GM23338 (cell line): ENCODE data around the gene SRRM2. TPM values are rescaled to one million over a fixed set of nuclear protein-coding genes. Genes with fewer than 3 reads are reported as not detected.

Experiments
- ATAC-seq: fragments of 200-7000 bp; cut with Tn5 transposase; 3 replicates; pipeline ENCODE4 v1.9.1; 2020
- DNase-seq: peaks from one replicate; pipeline ENCODE4 v3.0.0-alpha.2; 2015; ENCODE audit warnings: low spot score
- H2AFZ ChIP-seq: fragments of 200-600 bp; sonication (generic); 2 replicates; pipeline ENCODE4 v1.8.0; 2016; ENCODE audit warnings: antibody characterized with exemption, mild to moderate bottlenecking, moderate library complexity
- H3F3A ChIP-seq: fragments of 200-600 bp; sonication (generic); replicated peaks from 2 replicates; pipeline ENCODE4 v1.8.0; 2017; ENCODE audit warnings: antibody characterized with exemption, mixed run types, low read depth
- H3K27ac ChIP-seq: fragments of 200-600 bp; sonication (generic); 2 replicates; pipeline ENCODE4 v1.6.1; 2016; ENCODE audit warnings: low read depth
- H3K27me3 ChIP-seq: fragments of 200-600 bp; sonication (generic); 2 replicates; pipeline ENCODE4 v1.8.0; 2016; ENCODE audit warnings: mild to moderate bottlenecking, mixed run types, moderate library complexity; ENCODE audit not compliant: insufficient read depth
- H3K36me3 ChIP-seq: fragments of 200-600 bp; sonication (generic); 2 replicates; pipeline ENCODE4 v1.8.0; 2016; ENCODE audit warnings: mild to moderate bottlenecking; ENCODE audit not compliant: insufficient read depth
- H3K4me1 ChIP-seq: fragments of 200-600 bp; sonication (generic); 2 replicates; pipeline ENCODE4 v1.8.0; 2016; ENCODE audit warnings: mild to moderate bottlenecking, moderate library complexity; ENCODE audit not compliant: insufficient read depth
- H3K4me2 ChIP-seq: fragments of 200-600 bp; sonication (generic); 2 replicates; pipeline ENCODE4 v1.7.1; 2017; ENCODE audit warnings: mixed run types
- H3K4me3 ChIP-seq: fragments of 200-600 bp; sonication (generic); 2 replicates; pipeline ENCODE4 v1.6.1; 2016; ENCODE audit warnings: mixed run types
- H3K79me2 ChIP-seq: fragments of 200-600 bp; sonication (generic); replicated peaks from 2 replicates; pipeline ENCODE4 v1.8.0; 2017; ENCODE audit warnings: mild to moderate bottlenecking; ENCODE audit not compliant: insufficient read depth
- H3K9me2 ChIP-seq: fragments of 200-600 bp; sonication (generic); 2 replicates; pipeline ENCODE4 v1.8.0; 2017; ENCODE audit not compliant: insufficient read depth
- H4K20me1 ChIP-seq: fragments of 200-600 bp; sonication (generic); replicated peaks from 2 replicates; pipeline ENCODE4 v1.8.0; 2017; ENCODE audit warnings: mild to moderate bottlenecking; ENCODE audit not compliant: insufficient read depth
- H3K27ac Mint-ChIP-seq: 2 replicates; pipeline ENCODE4 v1.8.0; 2020; ENCODE audit warnings: inconsistent platforms, mild to moderate bottlenecking, moderate library complexity, mixed read lengths
- H3K27me3 Mint-ChIP-seq: 3 replicates; pipeline ENCODE4 v1.8.0; 2022; ENCODE audit warnings: low read depth, mild to moderate bottlenecking, moderate library complexity, mixed read lengths, inconsistent platforms; ENCODE audit not compliant: insufficient read depth, poor library complexity
- H3K36me3 Mint-ChIP-seq: 3 replicates; pipeline ENCODE4 v1.8.0; 2021; ENCODE audit warnings: low read depth, mild to moderate bottlenecking, inconsistent platforms, moderate library complexity, mixed read lengths
- H3K4me1 Mint-ChIP-seq: 3 replicates; pipeline ENCODE4 v1.8.0; 2020; ENCODE audit warnings: mild to moderate bottlenecking, inconsistent platforms, mixed read lengths
- H3K4me3 Mint-ChIP-seq: 3 replicates; pipeline ENCODE4 v1.8.0; 2021; ENCODE audit warnings: moderate library complexity, mild to moderate bottlenecking, inconsistent platforms, mixed read lengths
- H3K9me3 Mint-ChIP-seq: 3 replicates; pipeline ENCODE4 v1.8.0; 2020; ENCODE audit warnings: moderate library complexity, mild to moderate bottlenecking, inconsistent platforms, mixed read lengths
- CREB1 ChIP-seq: fragments of 250-450 bp; sonication (Bioruptor Pico); IDR thresholded peaks from 2 replicates; pipeline ENCODE4 v1.5.0; 2020; ENCODE audit warnings: low read depth, mild to moderate bottlenecking, moderate library complexity
- EZH2 ChIP-seq: fragments of 200-600 bp; sonication (generic); IDR thresholded peaks from one replicate; pipeline ENCODE4 v1.8.0; 2017; ENCODE audit warnings: antibody characterized with exemption, mild to moderate bottlenecking, low read depth; ENCODE audit not compliant: unreplicated experiment
- EZH2phosphoT487 ChIP-seq: fragments of 200-600 bp; sonication (generic); IDR thresholded peaks from one replicate; pipeline ENCODE4 v1.8.1; 2018; ENCODE audit warnings: antibody characterized with exemption; ENCODE audit not compliant: unreplicated experiment
- JUNB ChIP-seq: IDR thresholded peaks from one replicate; pipeline ENCODE4 v1.6.1; 2016; ENCODE audit warnings: antibody characterized with exemption; ENCODE audit not compliant: unreplicated experiment
- NANOG ChIP-seq: IDR thresholded peaks from 2 replicates; pipeline ENCODE4 v1.6.1; 2016; ENCODE audit warnings: antibody characterized with exemption, borderline replicate concordance
- POLR2AphosphoS5 ChIP-seq: IDR thresholded peaks from 2 replicates; pipeline ENCODE4 v1.6.1; 2016; ENCODE audit warnings: antibody characterized with exemption, low read depth
- STAT1 ChIP-seq: IDR thresholded peaks from one replicate; pipeline ENCODE4 v1.6.1; 2016; ENCODE audit warnings: antibody characterized with exemption; ENCODE audit not compliant: unreplicated experiment
- ZNF114 ChIP-seq: fragments of 250-450 bp; sonication (Bioruptor Pico); IDR thresholded peaks from 2 replicates; pipeline ENCODE4 v1.5.0; 2020; ENCODE audit warnings: mild to moderate bottlenecking, moderate library complexity
- ZNF331 ChIP-seq: fragments of 250-450 bp; sonication (Bioruptor Pico); IDR thresholded peaks from 2 replicates; pipeline ENCODE4 v1.5.0; 2020; ENCODE audit warnings: low read depth, mild to moderate bottlenecking, moderate library complexity
- polyA plus RNA-seq: library from polyadenylated mRNA; unstranded; fragments of >200 nt; fragmentation: Nextera tagmentation; extraction: Ambion mirVana; gene quantifications from 2 replicates; pipeline ENCODE4 v1.2.1, GENCODE V29; 2016
- total RNA-seq: library from RNA; depleted of rRNA; stranded (reverse); fragments of >200 nt; shearing (Covaris generic); gene quantifications from 2 replicates; pipeline ENCODE4 v1.2.3, GENCODE V29; 2014
- TF ChIP-seq, protein P1 (sequence below): fragments of 250-450 bp; sonication (Bioruptor Pico); IDR thresholded peaks from 2 replicates; pipeline ENCODE4 v1.5.0; 2020; ENCODE audit warnings: mild to moderate bottlenecking, moderate library complexity
- TF ChIP-seq, protein P2 (sequence below): IDR thresholded peaks from one replicate; pipeline ENCODE4 v1.6.1; 2018; ENCODE audit warnings: antibody characterized with exemption; ENCODE audit not compliant: unreplicated experiment
- TF ChIP-seq, protein P3 (sequence below): IDR thresholded peaks from 2 replicates; pipeline ENCODE4 v1.6.1; 2016; ENCODE audit warnings: antibody characterized with exemption
- TF ChIP-seq, protein P4 (sequence below), 2 experiments: fragments of 200-600 bp in 1 of 2; sonication (generic) in 1 of 2; conservative IDR thresholded peaks; 2 replicates each; pipeline versions ENCODE4 v1.5.1 to v1.6.1; 2016 to 2017; ENCODE audit warnings: antibody characterized with exemption in 2 of 2, low read depth in 2 of 2, mild to moderate bottlenecking in 2 of 2, moderate library complexity in 1 of 2

SRRM2 gene
- total and polyA plus RNA-seq, 2 experiments from 2014 or later: 308 to 893 TPM

DNA sequence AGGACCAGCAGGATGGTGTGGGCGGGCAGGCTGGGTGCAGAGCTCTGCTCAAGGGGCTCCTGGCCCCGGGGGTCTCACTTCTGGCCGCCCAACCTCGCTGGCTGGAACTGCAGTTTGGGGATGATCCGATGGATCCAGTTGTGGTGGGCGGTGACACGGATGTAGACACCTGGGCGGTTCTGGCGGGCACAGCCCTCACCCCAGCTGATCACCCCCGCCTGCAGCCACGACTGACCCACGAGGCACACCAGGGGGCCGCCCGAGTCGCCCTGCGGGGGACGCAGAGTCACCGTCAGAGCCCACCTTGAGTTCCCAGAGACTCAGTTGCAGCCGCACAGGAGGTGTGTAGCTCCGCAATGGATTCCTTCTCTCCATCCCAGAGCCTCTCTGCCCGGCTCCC lies 39.9 kb upstream of the SRRM2 start:
- Histone ChIP-seq H3K4me3 (no peak overlapping the region), H3K9me2 (no peaks in the 10 kb centered on the region), H3K36me3 (0 out of 2 replicates have a peak, but pooled peaks cover 5% of the 10 kb centered on the region), H4K20me1 (no peaks in the 10 kb centered on the region; the same call in 1 of the 2 replicates), H3K4me1 (no peaks in the 10 kb centered on the region), H2AFZ (no peak overlapping the region), H3K27me3 (no peaks in the 10 kb centered on the region), H3K79me2 (no peaks in the 10 kb centered on the region), H3K4me2 (no peak overlapping the region), H3F3A (no peaks in the 10 kb centered on the region), H3K27ac (no peak overlapping the region)
- H3K4me1 Mint-ChIP-seq: peaks cover 4% of the 10 kb centered on the region; the same call in 2 of the 3 replicates
- ATAC-seq: no peak
- no peak overlapping the region for H3K4me3 Mint-ChIP-seq
- H3K36me3 Mint-ChIP-seq: peaks cover 9% of the 10 kb centered on the region
- TF ChIP-seq, protein P1, sequence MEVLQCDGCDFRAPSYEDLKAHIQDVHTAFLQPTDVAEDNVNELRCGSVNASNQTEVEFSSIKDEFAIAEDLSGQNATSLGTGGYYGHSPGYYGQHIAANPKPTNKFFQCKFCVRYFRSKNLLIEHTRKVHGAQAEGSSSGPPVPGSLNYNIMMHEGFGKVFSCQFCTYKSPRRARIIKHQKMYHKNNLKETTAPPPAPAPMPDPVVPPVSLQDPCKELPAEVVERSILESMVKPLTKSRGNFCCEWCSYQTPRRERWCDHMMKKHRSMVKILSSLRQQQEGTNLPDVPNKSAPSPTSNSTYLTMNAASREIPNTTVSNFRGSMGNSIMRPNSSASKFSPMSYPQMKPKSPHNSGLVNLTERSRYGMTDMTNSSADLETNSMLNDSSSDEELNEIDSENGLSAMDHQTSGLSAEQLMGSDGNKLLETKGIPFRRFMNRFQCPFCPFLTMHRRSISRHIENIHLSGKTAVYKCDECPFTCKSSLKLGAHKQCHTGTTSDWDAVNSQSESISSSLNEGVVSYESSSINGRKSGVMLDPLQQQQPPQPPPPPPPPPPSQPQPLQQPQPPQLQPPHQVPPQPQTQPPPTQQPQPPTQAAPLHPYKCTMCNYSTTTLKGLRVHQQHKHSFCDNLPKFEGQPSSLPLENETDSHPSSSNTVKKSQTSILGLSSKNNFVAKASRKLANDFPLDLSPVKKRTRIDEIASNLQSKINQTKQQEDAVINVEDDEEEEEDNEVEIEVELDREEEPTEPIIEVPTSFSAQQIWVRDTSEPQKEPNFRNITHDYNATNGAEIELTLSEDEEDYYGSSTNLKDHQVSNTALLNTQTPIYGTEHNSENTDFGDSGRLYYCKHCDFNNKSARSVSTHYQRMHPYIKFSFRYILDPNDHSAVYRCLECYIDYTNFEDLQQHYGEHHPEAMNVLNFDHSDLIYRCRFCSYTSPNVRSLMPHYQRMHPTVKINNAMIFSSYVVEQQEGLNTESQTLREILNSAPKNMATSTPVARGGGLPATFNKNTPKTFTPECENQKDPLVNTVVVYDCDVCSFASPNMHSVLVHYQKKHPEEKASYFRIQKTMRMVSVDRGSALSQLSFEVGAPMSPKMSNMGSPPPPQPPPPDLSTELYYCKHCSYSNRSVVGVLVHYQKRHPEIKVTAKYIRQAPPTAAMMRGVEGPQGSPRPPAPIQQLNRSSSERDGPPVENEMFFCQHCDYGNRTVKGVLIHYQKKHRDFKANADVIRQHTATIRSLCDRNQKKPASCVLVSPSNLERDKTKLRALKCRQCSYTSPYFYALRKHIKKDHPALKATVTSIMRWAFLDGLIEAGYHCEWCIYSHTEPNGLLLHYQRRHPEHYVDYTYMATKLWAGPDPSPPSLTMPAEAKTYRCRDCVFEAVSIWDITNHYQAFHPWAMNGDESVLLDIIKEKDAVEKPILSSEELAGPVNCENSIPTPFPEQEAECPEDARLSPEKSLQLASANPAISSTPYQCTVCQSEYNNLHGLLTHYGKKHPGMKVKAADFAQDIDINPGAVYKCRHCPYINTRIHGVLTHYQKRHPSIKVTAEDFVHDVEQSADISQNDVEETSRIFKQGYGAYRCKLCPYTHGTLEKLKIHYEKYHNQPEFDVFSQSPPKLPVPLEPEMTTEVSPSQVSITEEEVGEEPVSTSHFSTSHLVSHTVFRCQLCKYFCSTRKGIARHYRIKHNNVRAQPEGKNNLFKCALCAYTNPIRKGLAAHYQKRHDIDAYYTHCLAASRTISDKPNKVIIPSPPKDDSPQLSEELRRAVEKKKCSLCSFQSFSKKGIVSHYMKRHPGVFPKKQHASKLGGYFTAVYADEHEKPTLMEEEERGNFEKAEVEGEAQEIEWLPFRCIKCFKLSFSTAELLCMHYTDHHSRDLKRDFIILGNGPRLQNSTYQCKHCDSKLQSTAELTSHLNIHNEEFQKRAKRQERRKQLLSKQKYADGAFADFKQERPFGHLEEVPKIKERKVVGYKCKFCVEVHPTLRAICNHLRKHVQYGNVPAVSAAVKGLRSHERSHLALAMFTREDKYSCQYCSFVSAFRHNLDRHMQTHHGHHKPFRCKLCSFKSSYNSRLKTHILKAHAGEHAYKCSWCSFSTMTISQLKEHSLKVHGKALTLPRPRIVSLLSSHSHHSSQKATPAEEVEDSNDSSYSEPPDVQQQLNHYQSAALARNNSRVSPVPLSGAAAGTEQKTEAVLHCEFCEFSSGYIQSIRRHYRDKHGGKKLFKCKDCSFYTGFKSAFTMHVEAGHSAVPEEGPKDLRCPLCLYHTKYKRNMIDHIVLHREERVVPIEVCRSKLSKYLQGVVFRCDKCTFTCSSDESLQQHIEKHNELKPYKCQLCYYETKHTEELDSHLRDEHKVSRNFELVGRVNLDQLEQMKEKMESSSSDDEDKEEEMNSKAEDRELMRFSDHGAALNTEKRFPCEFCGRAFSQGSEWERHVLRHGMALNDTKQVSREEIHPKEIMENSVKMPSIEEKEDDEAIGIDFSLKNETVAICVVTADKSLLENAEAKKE (CRISPR knock-in tag): no peak
- TF ChIP-seq, protein P2, sequence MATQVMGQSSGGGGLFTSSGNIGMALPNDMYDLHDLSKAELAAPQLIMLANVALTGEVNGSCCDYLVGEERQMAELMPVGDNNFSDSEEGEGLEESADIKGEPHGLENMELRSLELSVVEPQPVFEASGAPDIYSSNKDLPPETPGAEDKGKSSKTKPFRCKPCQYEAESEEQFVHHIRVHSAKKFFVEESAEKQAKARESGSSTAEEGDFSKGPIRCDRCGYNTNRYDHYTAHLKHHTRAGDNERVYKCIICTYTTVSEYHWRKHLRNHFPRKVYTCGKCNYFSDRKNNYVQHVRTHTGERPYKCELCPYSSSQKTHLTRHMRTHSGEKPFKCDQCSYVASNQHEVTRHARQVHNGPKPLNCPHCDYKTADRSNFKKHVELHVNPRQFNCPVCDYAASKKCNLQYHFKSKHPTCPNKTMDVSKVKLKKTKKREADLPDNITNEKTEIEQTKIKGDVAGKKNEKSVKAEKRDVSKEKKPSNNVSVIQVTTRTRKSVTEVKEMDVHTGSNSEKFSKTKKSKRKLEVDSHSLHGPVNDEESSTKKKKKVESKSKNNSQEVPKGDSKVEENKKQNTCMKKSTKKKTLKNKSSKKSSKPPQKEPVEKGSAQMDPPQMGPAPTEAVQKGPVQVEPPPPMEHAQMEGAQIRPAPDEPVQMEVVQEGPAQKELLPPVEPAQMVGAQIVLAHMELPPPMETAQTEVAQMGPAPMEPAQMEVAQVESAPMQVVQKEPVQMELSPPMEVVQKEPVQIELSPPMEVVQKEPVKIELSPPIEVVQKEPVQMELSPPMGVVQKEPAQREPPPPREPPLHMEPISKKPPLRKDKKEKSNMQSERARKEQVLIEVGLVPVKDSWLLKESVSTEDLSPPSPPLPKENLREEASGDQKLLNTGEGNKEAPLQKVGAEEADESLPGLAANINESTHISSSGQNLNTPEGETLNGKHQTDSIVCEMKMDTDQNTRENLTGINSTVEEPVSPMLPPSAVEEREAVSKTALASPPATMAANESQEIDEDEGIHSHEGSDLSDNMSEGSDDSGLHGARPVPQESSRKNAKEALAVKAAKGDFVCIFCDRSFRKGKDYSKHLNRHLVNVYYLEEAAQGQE: no peak
- TF ChIP-seq NANOG (no peak), STAT1 (no peak), EZH2 (no peak), EZH2phosphoT487 (no peak), ZNF114 (no peak), CREB1 (CRISPR knock-in tag) (no peak), POLR2AphosphoS5 (no peak), ZNF331 (CRISPR knock-in tag) (no peak), JUNB (no peak)
- TF ChIP-seq, protein P3, sequence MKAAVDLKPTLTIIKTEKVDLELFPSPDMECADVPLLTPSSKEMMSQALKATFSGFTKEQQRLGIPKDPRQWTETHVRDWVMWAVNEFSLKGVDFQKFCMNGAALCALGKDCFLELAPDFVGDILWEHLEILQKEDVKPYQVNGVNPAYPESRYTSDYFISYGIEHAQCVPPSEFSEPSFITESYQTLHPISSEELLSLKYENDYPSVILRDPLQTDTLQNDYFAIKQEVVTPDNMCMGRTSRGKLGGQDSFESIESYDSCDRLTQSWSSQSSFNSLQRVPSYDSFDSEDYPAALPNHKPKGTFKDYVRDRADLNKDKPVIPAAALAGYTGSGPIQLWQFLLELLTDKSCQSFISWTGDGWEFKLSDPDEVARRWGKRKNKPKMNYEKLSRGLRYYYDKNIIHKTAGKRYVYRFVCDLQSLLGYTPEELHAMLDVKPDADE: no peak
- TF ChIP-seq, protein P4, sequence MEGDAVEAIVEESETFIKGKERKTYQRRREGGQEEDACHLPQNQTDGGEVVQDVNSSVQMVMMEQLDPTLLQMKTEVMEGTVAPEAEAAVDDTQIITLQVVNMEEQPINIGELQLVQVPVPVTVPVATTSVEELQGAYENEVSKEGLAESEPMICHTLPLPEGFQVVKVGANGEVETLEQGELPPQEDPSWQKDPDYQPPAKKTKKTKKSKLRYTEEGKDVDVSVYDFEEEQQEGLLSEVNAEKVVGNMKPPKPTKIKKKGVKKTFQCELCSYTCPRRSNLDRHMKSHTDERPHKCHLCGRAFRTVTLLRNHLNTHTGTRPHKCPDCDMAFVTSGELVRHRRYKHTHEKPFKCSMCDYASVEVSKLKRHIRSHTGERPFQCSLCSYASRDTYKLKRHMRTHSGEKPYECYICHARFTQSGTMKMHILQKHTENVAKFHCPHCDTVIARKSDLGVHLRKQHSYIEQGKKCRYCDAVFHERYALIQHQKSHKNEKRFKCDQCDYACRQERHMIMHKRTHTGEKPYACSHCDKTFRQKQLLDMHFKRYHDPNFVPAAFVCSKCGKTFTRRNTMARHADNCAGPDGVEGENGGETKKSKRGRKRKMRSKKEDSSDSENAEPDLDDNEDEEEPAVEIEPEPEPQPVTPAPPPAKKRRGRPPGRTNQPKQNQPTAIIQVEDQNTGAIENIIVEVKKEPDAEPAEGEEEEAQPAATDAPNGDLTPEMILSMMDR (conservative IDR thresholded peaks at IDR 0.05; ENCODE audit: low read depth in 2 of 2): no peak
- H3K27ac Mint-ChIP-seq: no peak overlapping the region
- peaks cover 17% of the 10 kb centered on the region for H3K27me3 Mint-ChIP-seq
- DNase-seq: no peak
- no peaks in the 10 kb centered on the region for H3K9me3 Mint-ChIP-seq
